Suprapubic skin (tissue), 4 donors: Measurements from ENCODE around the gene FOXJ1. TPM values are rescaled to one million over a fixed set of nuclear protein-coding genes. Genes with fewer than 3 reads are reported as not detected.

Experiments
- DNase-seq, 2 donors: peaks; one replicate each; pipeline ENCODE4 v3.0.0-alpha.2; 2019; ENCODE audit warnings: low spot score in 2 of 2
- H3K27ac ChIP-seq: fragments of 200-600 bp; sonication (generic); one replicate; pipeline ENCODE4 v1.5.1; 2019
- H3K27me3 ChIP-seq: fragments of 200-600 bp; sonication (generic); one replicate; pipeline ENCODE4 v1.5.1; 2019
- H3K36me3 ChIP-seq: fragments of 200-600 bp; sonication (generic); one replicate; pipeline ENCODE4 v1.5.1; 2019
- H3K4me1 ChIP-seq: fragments of 200-600 bp; sonication (generic); one replicate; pipeline ENCODE4 v1.5.1; 2019
- H3K4me3 ChIP-seq: fragments of 200-600 bp; sonication (generic); one replicate; pipeline ENCODE4 v1.5.1; 2019; ENCODE audit warnings: mild to moderate bottlenecking
- H3K9me3 ChIP-seq: fragments of 200-600 bp; sonication (generic); one replicate; pipeline ENCODE4 v1.5.1; 2019
- EP300 ChIP-seq: sonication (generic); formaldehyde crosslinking; IDR thresholded peaks from one replicate; pipeline ENCODE4 v1.6.1; 2017; ENCODE audit warnings: antibody characterized with exemption
- POLR2A ChIP-seq, 2 donors: fragments of 450-650 bp; IDR thresholded peaks; one replicate each; pipeline ENCODE4 v1.6.1; 2017; ENCODE audit warnings: antibody characterized with exemption in 2 of 2, mild to moderate bottlenecking in 2 of 2, moderate library complexity in 2 of 2
- POLR2AphosphoS5 ChIP-seq, 3 donors: sonication (generic); formaldehyde crosslinking; IDR thresholded peaks; one replicate each; pipeline ENCODE4 v1.6.1; 2017; ENCODE audit warnings: antibody characterized with exemption in 3 of 3
- WGBS: methylation state at CpG from one replicate; pipeline ENCODE4 v1.1.5; 2018; 5-methylcytosine and 5-hydroxymethylcytosine counted together
- total RNA-seq, 4 donors: library from RNA; depleted of rRNA; stranded (reverse); fragments of >200 nt; gene quantifications; one replicate each; pipeline ENCODE4 v1.1.0, GENCODE V29; 2016
- TF ChIP-seq, protein P1 (sequence below), 2 donors: fragments of 200-600 bp in 1 of 2; fragments of 450-650 bp in 1 of 2; sonication (generic) in 1 of 2; IDR thresholded peaks; one replicate each; pipeline ENCODE4 v1.5.1; 2016 to 2019; ENCODE audit warnings: antibody characterized with exemption in 2 of 2, mild to moderate bottlenecking in 1 of 2, moderate library complexity in 1 of 2

Gene FOXJ1
- total RNA-seq, 4 donors from 2014 or later, result 2.1 to 3.6 (median 2.9) TPM

DNA sequence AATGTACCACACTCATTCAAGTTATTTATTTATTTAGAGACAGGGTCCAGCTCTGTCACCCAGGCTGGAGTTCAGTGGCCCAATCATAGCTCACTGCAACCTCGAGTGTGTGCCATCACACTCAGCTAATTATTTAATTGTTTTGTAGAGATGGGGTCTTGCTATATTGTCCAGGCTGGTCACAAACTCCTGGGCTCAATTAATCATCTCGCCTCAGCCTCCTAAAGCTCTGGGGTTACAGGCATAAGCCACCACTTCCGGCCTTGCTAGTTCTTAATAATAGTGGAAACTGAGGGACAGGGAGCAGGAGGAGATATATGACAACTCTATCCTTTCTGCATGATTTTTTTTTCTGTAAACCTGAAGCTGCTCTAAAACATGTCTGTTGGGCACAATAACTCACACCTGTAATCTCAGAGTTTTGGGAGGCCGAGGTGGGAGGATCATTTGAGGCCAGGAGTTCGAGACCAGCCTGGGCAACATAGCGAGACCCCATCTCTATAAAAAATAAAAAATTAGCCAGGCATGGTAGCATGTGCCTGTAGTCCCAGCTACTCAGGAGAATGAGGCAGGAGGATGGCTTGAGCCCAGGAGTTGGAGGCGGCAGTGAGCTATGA lies 25.8 kb downstream of the FOXJ1 start:
- Histone ChIP-seq H3K4me1 (no peaks in the 10 kb centered on the region), H3K9me3 (no peaks in the 10 kb centered on the region), H3K4me3 (no peak overlapping the region), H3K27ac (no peak overlapping the region), H3K27me3 (no peaks in the 10 kb centered on the region), H3K36me3 (no peaks in the 10 kb centered on the region)
- no peak for DNase-seq
- TF ChIP-seq POLR2AphosphoS5 (IDR thresholded peaks at IDR 0.05) (no peak), EP300 (no peak)
- TF ChIP-seq, protein P1, sequence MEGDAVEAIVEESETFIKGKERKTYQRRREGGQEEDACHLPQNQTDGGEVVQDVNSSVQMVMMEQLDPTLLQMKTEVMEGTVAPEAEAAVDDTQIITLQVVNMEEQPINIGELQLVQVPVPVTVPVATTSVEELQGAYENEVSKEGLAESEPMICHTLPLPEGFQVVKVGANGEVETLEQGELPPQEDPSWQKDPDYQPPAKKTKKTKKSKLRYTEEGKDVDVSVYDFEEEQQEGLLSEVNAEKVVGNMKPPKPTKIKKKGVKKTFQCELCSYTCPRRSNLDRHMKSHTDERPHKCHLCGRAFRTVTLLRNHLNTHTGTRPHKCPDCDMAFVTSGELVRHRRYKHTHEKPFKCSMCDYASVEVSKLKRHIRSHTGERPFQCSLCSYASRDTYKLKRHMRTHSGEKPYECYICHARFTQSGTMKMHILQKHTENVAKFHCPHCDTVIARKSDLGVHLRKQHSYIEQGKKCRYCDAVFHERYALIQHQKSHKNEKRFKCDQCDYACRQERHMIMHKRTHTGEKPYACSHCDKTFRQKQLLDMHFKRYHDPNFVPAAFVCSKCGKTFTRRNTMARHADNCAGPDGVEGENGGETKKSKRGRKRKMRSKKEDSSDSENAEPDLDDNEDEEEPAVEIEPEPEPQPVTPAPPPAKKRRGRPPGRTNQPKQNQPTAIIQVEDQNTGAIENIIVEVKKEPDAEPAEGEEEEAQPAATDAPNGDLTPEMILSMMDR (IDR thresholded peaks at IDR 0.05), result no peak
- 87% methylated on average over 7 of the region's 7 CpGs for WGBS

DNA sequence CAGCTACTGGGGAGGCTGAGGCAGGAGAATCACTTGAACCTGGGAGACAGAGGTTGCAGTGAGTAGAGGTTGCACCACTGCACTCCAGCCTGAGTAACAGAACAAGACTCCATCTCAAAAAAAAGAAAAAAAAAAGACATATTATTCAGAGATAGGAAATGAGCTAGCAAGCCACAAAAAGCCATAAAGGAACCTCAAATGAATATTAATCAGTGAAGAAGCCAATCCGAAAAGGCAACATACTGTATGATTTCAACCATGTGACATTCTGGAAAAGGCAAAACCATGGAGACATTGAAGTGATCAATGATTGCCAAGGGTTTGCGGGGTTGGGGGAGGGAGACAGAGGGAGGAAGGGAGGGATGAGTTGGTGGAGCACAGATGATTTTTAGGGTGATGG lies 29.1 kb downstream of the FOXJ1 start:
- Histone ChIP-seq H3K36me3 (no peaks in the 10 kb centered on the region), H3K4me1 (no peaks in the 10 kb centered on the region), H3K27ac (no peak overlapping the region), H3K27me3 (no peaks in the 10 kb centered on the region), H3K9me3 (no peaks in the 10 kb centered on the region), H3K4me3 (no peak overlapping the region)
- DNase-seq, result no peak
- TF ChIP-seq, protein P1 (IDR thresholded peaks at IDR 0.05), result no peak
- TF ChIP-seq POLR2A (IDR thresholded peaks at IDR 0.05) (no peak), POLR2AphosphoS5 (IDR thresholded peaks at IDR 0.05) (no peak), EP300 (no peak)
- WGBS, result 73% methylated on average over 2 of the region's 2 CpGs

DNA sequence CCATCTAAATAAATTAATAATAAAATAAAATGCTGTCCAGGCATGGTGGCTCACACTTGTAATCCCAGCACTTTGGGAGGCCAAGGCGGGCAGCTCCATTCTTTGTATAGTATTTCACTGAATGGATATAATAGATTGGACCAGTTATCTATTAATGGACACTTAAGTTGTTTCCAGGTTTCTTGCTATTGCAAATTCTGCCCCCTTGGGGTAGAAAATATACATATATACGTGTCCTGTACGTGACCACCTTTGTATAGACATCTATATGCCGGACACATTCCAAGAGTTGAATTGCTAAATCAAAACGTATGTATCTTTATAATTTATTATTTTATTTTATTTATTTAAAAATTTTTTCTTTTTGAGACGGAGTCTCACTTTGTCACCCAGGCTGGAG lies 33.5 kb downstream of the FOXJ1 start:
- H3K4me1 ChIP-seq, result peaks cover 15% of the 10 kb centered on the region
- no peaks in the 10 kb centered on the region for H3K36me3 ChIP-seq
- no peak overlapping the region for H3K27ac ChIP-seq
- 87% methylated on average over 6 of the region's 6 CpGs for WGBS
- no peak overlapping the region for H3K4me3 ChIP-seq
- H3K9me3 ChIP-seq, result no peaks in the 10 kb centered on the region
- no peaks in the 10 kb centered on the region for H3K27me3 ChIP-seq
- TF ChIP-seq POLR2A (IDR thresholded peaks at IDR 0.05), result no peak
- TF ChIP-seq POLR2AphosphoS5 (IDR thresholded peaks at IDR 0.05), result no peak
- TF ChIP-seq, protein P1 (IDR thresholded peaks at IDR 0.05), result no peak
- no peak for TF ChIP-seq EP300
- no peak for DNase-seq

DNA sequence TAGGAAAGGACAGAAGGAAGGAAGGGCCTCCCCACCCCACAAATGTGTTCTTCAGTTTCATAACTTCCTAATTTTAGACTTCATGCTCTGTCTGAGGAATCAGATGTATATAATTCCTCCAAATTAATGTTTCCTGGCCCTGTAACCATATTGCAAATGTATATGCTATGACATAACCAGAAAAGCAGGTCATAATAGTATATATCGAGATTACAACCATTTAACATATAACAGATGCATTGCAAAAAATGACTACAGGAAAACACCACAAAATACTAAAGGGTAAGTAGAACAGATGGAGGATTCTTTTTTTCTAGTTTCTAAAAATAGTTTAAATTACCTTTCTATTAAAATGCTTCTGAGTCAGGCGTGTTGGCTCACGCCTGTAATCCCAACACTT lies 34.3 kb downstream of the FOXJ1 start:
- DNase-seq, result no peak
- no peaks in the 10 kb centered on the region for H3K9me3 ChIP-seq
- no peaks in the 10 kb centered on the region for H3K27me3 ChIP-seq
- peaks cover 23% of the 10 kb centered on the region for H3K4me1 ChIP-seq
- TF ChIP-seq, protein P1 (IDR thresholded peaks at IDR 0.05), result no peak
- TF ChIP-seq POLR2A (IDR thresholded peaks at IDR 0.05) (no peak), POLR2AphosphoS5 (IDR thresholded peaks at IDR 0.05) (no peak), EP300 (no peak)
- H3K36me3 ChIP-seq, result peaks cover 1% of the 10 kb centered on the region
- H3K4me3 ChIP-seq, result no peak overlapping the region
- whole genome bisulfite sequencing, result 65% methylated on average over 3 of the region's 3 CpGs
- H3K27ac ChIP-seq, result no peak overlapping the region

DNA sequence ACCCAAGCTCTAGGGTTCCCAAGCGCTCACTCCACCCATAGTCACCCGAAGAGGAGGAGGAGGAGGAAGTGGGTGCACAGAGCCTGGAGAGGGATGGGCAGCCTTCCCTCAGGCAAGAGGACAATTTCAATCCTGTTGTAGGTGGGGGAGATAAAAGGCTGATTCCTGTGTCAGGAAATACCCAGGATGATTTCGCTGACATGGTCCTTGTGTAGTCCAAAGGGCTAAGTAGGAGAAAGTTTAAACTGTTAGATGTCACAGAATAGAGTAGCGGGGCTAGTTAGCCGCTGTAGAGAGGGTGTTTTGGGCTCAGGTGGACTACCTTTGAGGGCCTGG lies 36.2 kb downstream of the FOXJ1 start:
- H3K36me3 ChIP-seq, result peaks cover 20% of the 10 kb centered on the region
- H3K9me3 ChIP-seq, result no peaks in the 10 kb centered on the region
- WGBS, result 69% methylated on average over 5 of the region's 5 CpGs
- H3K27ac ChIP-seq, result no peak overlapping the region
- TF ChIP-seq POLR2A (IDR thresholded peaks at IDR 0.05), result no peak
- TF ChIP-seq, protein P1 (IDR thresholded peaks at IDR 0.05), result no peak
- no peak for TF ChIP-seq EP300
- TF ChIP-seq POLR2AphosphoS5 (IDR thresholded peaks at IDR 0.05), result no peak
- H3K27me3 ChIP-seq, result no peaks in the 10 kb centered on the region
- no peak overlapping the region for H3K4me3 ChIP-seq
- peaks cover 24% of the 10 kb centered on the region for H3K4me1 ChIP-seq
- no peak for DNase-seq
